BJ (cell line): ENCODE data around the gene MSL3. TPM values are rescaled to one million over a fixed set of nuclear protein-coding genes. Genes with fewer than 3 reads are reported as not detected.
A peak's percentile ranks its signal among the peaks of the same experiment; 100 is the strongest.

Experiments used
- CTCF ChIA-PET: fragments of 350-600 bp; formaldehyde crosslinking; extraction: SDS; loops from one replicate; lab custom pipeline; 2021; ENCODE audit warnings: antibody characterized with exemption, inconsistent platforms; lab: Yijun Ruan, JAX
- POLR2A ChIA-PET: fragments of 300-600 bp; sonication (Branson Sonifier 250); formaldehyde crosslinking; extraction: SDS; loops from one replicate; lab custom pipeline; 2021; ENCODE audit warnings: antibody characterized with exemption; lab: Charles Lee
- DNase-seq: peaks from one replicate; pipeline ENCODE4 v3.0.0-alpha.2; 2011; ENCODE audit warnings: low read depth
- H3K27me3 ChIP-seq: 2 replicates; pipeline ENCODE4 v1.6.0; 2011; ENCODE audit warnings: low read length; ENCODE audit not compliant: control insufficient read depth, insufficient read depth
- H3K36me3 ChIP-seq: 2 replicates; pipeline ENCODE4 v1.5.1; 2011; ENCODE audit warnings: low read length; ENCODE audit not compliant: control insufficient read depth, insufficient read depth
- H3K4me3 ChIP-seq: 2 replicates; pipeline ENCODE4 v1.5.1; 2011; ENCODE audit warnings: low read depth, mild to moderate bottlenecking, control low read depth, low read length
- CTCF ChIP-seq: IDR thresholded peaks from 2 replicates; pipeline ENCODE4 v1.5.1; 2011; ENCODE audit warnings: low read depth, mild to moderate bottlenecking, control low read depth, inconsistent platforms, low read length, moderate library complexity; ENCODE audit not compliant: insufficient read depth
- polyA plus RNA-seq: library from polyadenylated mRNA; depleted of rRNA; stranded (reverse); fragments of >200 nt; gene quantifications from 2 replicates; pipeline ENCODE4 v1.2.3, GENCODE V29; 2011

The MSL3 gene
- polyA plus RNA-seq, 1 experiment: 27.2 TPM

GRCh38 chrX:11787564-11787963, 29.5 kb downstream of the MSL3 start:
- ChIA-PET POLR2A (interaction anchor here (0.6 kb wide), 1 partner anchor 28 kb away, joined by 5 read pairs; no protein-coding TSS in a partner anchor), CTCF (interaction anchor here (1.2 kb wide), 1 partner anchor 9 kb away, joined by 3 read pairs; no protein-coding TSS in a partner anchor)
- H3K27me3 ChIP-seq: no peaks in the 10 kb centered on the region
- no peaks in the 10 kb centered on the region for H3K36me3 ChIP-seq
- peak; percentile 45 for TF ChIP-seq CTCF
- H3K4me3 ChIP-seq: no peak overlapping the region
- DNase-seq: no peak

GRCh38 chrX:11789809-11790208, 31.8 kb downstream of the MSL3 start:
- TF ChIP-seq CTCF: no peak
- Histone ChIP-seq H3K27me3 (no peaks in the 10 kb centered on the region), H3K4me3 (no peak overlapping the region), H3K36me3 (no peaks in the 10 kb centered on the region)
- CTCF ChIA-PET: interaction anchor here (1.0 to 1.3 kb wide), 2 partner anchors 11 to 14 kb away, joined by 3 to 4 read pairs; no protein-coding TSS in a partner anchor
- POLR2A ChIA-PET: no interaction called here
- no peak for DNase-seq

DNA sequence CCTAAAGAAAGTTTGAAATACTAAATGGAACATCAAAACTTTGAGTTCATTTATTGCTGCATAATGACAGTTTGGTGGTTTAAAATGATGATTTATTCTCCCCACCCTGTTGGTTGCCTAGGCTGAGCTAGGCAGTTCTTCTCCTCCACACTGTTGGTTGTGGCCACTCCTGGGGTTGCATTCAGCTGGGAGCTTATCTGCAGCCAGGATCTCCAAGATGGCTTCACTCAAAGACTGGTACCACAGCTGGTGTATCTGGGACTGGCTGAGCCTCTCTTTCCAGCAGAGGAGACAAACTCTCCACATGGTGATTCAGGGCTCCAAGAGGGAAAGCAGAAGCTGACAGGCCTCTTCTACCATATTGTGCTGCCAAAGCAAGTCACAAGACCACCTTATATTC, 33.1 kb downstream of the MSL3 start:
- ChIA-PET CTCF (no interaction called here), POLR2A (no interaction called here)
- Histone ChIP-seq H3K4me3 (no peak overlapping the region), H3K36me3 (no peaks in the 10 kb centered on the region), H3K27me3 (no peaks in the 10 kb centered on the region)
- no peak for TF ChIP-seq CTCF
- DNase-seq: no peak

GRCh38 chrX:11791537-11791936, 33.5 kb downstream of the MSL3 start:
- no peaks in the 10 kb centered on the region for H3K36me3 ChIP-seq
- CTCF ChIA-PET: no interaction called here
- H3K4me3 ChIP-seq: no peak overlapping the region
- no peak for DNase-seq
- H3K27me3 ChIP-seq: no peaks in the 10 kb centered on the region
- TF ChIP-seq CTCF: no peak
- POLR2A ChIA-PET: no interaction called here

GRCh38 chrX:11792461-11793421, 34.7 kb downstream of the MSL3 start:
- ChIA-PET POLR2A (no interaction called here), CTCF (interaction anchor here (1.6 kb wide), 1 partner anchor 17 kb away, joined by 3 read pairs; no protein-coding TSS in a partner anchor)
- no peak overlapping the region for H3K4me3 ChIP-seq
- DNase-seq: no peak
- no peaks in the 10 kb centered on the region for H3K27me3 ChIP-seq
- TF ChIP-seq CTCF: no peak
- no peaks in the 10 kb centered on the region for H3K36me3 ChIP-seq
